ENCODE data around the gene DENND1C. TPM values are rescaled to one million over a fixed set of nuclear protein-coding genes. Genes with fewer than 3 reads are reported as not detected.

The DENND1C gene
- total and polyA plus RNA-seq, 9 of the 15 experiments (the other 6 are each of a cell fraction or from before 2014, with no cell fraction given) = 0.03 to 1.2 (median 0.32) TPM; not detected in 1

- H3K27me3 ChIP-seq (ENCODE audit: control insufficient read depth in 2 of 2, insufficient read depth in 2 of 2, low read length in 2 of 2) = no peaks in the 10 kb centered on the region
- peak; percentile 46 to 58 (median 57) for DNase-seq (ENCODE audit: extremely low read depth in 1 of 4, low spot score in 3 of 4)
- H3K9me1 ChIP-seq (ENCODE audit: control insufficient read depth, insufficient read depth, low read length) = peaks cover 4% of the 10 kb centered on the region
- 15% methylated on average over 18 of the region's 20 CpGs for WGBS (ENCODE audit: insufficient coverage, low coverage, missing lambda C conversion rate)
- H3K79me2 ChIP-seq (ENCODE audit: control insufficient read depth, insufficient read depth, low read length) = peaks cover 15% of the 10 kb centered on the region
- ChIA-PET CTCF (ENCODE audit: low intra/inter-chr PET ratio) (no interaction called here), POLR2A (interaction anchor here (0.8 kb wide), 1 partner anchor 59 kb away, joined by 3 read pairs; no protein-coding TSS in a partner anchor)
- intact Hi-C loops (cut with micrococcal nuclease) = loop anchor here (10.0 kb wide), 2 partner anchors 115 to 265 kb away; no protein-coding TSS in a partner anchor
- peak overlapping the region; percentile 89 for H3K4me2 ChIP-seq (ENCODE audit: insufficient read depth, low read length)
- no peaks in the 10 kb centered on the region for H4K20me1 ChIP-seq (replicated peaks; ENCODE audit: control insufficient read depth, insufficient read depth, low read length)
- BruUV-seq (replicated peaks) = TSS peak; percentile 75
- peaks cover 11 to 34% of the 10 kb centered on the region in 2 experiments for H3K4me1 ChIP-seq (replicated peaks in 1 of 2; ENCODE audit: control insufficient read depth in 2 of 2, insufficient read depth in 2 of 2, low read length in 2 of 2)
- peak overlapping the region; percentile 52 for H3K4me3 ChIP-seq
- peak; percentile 10 for ATAC-seq
- H3K27ac ChIP-seq (ENCODE audit: extremely low read depth, low read depth, low read length) = peak overlapping the region; percentile 68
- in situ Hi-C loops (cut with MboI) = no loop called here
- H3K9me3 ChIP-seq (replicated peaks; ENCODE audit: control insufficient read depth, insufficient read depth, low read depth, low read length) = no peaks in the 10 kb centered on the region
- peak overlapping the region; percentile 71 to 85 for H3K9ac ChIP-seq (ENCODE audit: insufficient read depth in 1 of 2, low read depth in 2 of 2, low read length in 2 of 2)
- H3K36me3 ChIP-seq (ENCODE audit: control insufficient read depth, insufficient read depth, low read length) = peaks cover 3% of the 10 kb centered on the region; the same call in 1 of the 3 replicates
- H2AFZ ChIP-seq (ENCODE audit: low read depth, low read length) = peak overlapping the region; percentile 86
- peak; percentile 78 for FAIRE-seq
- TF ChIP-seq ZNF592 (IDR thresholded peaks at IDR 0.05) = peak; percentile 18; the same call in 1 of the 2 replicates
- TF ChIP-seq ZNF551 (CRISPR knock-in tag; IDR thresholded peaks at IDR 0.05) = no peak
- TF ChIP-seq MAX (CRISPR knock-in tag; IDR thresholded peaks at IDR 0.05) = peak; percentile 63
- TF ChIP-seq CBX2 (IDR thresholded peaks at IDR 0.05; ENCODE audit: insufficient read depth, low read length, poor library complexity, severe bottlenecking) = no peak
- TF ChIP-seq RAD51 (IDR thresholded peaks at IDR 0.05; ENCODE audit: borderline replicate concordance, low read depth) = no peak
- no peak for TF ChIP-seq ZNF561 (CRISPR knock-in tag; conservative IDR thresholded peaks at IDR 0.05)
Observed at GRCh38 chr19:6429419-6430221, 52.0 kb downstream of the DENND1C start.

All from K562 (cell line).